Activated CD8-positive, alpha-beta memory T cell treated with anti-CD3 and anti-CD28 coated beads, Interleukin-2, amount 50 U/mL, for 24 hours (primary cell): ENCODE results near the gene GDF15.

Source experiments
- DNase-seq: peaks from one replicate; pipeline ENCODE4 v3.0.0-alpha.2; 2020; ENCODE audit errors: extremely low read depth

The GDF15 gene

DNA sequence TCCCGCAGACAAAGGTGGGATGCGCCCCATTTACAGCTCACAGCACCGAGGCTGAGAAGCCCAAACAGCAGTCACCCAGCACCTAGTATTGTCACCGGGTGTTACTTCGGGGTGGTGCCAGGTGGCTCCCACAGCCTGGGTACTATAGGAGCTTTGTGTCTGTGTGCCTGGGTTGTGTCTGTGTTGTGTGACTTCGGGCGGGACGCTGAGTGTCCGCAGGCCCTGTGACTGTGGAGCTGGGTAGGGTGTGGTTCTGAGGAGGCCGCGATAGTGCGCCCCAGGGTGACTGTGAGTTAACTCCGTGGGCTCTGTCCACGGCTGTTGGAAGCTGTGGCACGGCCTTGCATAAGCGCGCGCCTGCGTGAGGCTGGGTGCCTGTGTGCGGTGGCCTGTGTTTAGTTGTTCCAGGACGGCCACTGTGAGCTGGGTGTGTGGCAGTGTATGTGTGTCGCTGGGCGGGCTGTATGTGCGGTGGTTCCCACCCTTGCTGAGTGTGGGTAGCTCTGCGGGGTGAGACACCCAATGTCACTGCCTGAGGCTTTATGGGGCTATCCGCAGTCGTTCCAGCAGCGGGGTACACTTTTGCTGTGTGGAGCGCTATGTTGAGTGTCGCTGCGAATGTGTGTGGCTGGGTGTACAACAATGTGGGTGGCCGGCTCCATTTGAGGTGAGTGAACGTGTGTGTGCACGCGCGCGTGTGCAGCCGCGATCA is 32.7 kb downstream of the GDF15 start:
- DNase-seq, result no peak

DNA sequence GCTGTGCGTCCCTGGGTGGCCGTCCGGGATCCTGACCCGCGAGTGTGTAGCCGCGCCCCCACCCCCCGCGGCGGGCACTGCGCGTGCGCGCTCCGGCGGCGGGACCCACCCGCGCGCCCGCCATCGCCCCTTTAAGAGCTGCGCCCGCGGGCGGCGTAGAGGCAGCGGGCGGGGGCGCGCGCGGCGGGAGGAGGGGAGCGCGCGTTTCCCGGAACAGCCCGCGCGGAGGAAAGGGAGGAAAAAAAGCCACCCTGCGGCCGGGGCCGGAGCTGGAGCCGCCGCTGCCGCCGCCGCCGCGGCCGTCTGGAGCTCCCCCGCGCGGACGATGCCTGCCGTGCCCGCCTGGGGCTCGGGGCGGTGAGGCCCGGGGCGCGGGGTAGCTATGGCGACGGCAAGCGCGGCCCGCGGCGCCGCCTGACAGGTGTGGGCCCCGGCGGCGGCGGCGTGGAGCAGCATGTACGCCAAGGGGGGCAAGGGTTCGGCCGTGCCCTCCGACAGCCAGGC is 33.3 kb downstream of the GDF15 start, which contains the start of gene SSBP4:
SSBP4 (plus strand) TSS at position 204 of the 504 bp plus-strand sequence; CDS start at position 455, 251 bp downstream.
- DNase-seq, result no peak

GRCh38 chr19:18419699-18420460 is 33.9 kb downstream of the GDF15 start:
- no peak for DNase-seq

- no peak for DNase-seq
Measured at GRCh38 chr19:18420930-18421329, 35.0 kb downstream of the GDF15 start.

DNA sequence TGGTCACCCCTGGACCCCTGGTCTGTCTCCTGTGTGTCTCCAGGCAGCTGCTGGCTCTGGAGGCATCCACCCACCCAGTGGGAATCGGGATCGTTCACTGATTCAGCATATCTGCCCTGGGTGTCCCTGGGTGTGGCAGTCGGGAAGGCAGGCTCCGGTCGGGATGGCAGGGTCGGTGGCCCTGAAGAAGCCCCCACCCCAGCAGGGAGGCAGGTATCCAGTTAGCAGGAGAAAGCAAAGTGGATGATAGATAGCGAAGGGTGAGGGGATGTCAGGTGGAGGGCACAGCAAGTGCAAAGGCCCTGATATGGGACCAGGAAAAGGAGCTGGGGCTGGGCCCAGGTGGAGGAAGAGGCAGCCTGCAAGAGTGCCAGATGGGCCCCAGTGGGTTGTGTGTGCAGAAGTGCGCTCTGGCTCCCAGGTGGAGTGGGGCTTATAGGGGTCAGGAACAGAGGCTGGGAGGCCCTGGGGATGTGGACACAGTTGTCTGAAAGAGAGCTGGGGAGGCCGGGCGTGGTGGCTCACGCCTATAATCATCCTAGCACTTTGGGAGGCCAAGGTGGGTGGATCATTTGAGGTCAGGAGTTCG is 35.5 kb downstream of the GDF15 start:
- DNase-seq, result no peak

DNA sequence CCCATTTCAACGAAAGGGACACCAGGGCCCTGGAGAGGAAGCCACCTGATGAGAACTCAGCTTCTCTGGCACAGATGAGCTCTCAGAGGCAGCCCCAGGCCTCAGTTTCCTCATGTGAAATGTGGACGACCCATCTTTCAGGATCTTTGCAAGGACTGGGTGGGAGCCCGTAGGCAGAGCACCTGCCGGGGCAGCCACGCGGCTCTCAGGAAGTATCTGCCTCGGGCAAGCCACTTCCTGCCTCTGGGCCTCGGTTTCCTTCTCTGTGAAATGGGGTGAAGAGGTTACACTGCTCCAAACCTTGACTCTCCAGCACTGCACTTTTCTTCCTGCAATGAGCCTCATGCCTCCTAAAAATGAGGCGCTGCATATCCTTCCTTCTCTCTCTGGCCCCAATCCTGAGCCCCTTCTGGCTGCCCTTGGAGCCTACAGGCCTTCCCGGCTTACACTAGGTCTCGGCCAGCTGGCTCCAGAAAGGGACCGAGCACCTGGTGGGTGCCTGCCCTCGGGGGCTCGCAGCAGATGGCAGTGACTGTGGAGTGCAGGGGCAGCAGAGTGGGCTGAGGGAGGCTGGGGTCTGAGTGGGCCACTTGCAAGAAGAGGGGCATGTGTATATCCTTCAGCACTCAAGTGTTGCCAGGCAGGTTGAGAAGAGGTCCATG is 36.7 kb downstream of the GDF15 start:
- DNase-seq, result no peak

GRCh38 chr19:18423258-18424020 is 37.5 kb downstream of the GDF15 start:
- DNase-seq, result no peak

DNA sequence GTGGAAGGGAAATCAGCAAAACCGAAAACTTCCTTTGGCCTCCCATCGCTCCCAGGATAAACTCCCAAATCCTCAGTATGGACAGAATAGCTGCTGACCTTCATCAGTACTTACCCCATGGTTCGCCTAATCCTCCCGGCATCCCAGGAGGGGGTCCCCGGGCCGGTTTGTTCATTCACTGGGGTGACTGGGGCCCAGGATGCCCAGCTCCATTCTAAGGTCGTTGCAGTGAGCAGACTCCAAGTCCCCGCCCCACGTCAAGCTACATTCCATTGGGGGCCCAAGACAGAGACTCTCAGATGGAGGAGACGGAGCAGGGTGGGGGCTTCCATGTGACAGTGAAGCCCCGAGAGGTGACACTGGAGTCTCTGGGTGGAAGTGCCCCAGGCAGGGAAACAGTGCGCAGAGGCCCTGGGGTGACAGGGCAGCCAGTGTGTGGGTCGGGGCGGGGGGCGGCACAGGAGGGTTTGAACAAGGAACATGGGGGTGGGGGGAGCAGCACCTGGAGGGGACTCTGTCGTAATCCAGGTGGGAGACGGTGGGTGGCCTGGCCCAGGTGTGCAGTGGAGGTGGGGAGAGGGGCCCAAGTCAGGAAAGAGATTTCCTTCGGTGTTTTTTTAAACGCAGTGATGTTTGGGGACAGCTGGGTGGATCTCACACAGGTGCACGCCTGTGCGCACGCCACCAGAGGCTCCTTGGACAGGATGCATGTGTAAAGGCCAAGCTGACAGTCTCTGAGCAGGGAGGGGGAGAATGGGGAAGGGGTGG is 38.3 kb downstream of the GDF15 start:
- no peak for DNase-seq

- no peak for DNase-seq
Measured at GRCh38 chr19:18424890-18425514, 39.0 kb downstream of the GDF15 start.

DNA sequence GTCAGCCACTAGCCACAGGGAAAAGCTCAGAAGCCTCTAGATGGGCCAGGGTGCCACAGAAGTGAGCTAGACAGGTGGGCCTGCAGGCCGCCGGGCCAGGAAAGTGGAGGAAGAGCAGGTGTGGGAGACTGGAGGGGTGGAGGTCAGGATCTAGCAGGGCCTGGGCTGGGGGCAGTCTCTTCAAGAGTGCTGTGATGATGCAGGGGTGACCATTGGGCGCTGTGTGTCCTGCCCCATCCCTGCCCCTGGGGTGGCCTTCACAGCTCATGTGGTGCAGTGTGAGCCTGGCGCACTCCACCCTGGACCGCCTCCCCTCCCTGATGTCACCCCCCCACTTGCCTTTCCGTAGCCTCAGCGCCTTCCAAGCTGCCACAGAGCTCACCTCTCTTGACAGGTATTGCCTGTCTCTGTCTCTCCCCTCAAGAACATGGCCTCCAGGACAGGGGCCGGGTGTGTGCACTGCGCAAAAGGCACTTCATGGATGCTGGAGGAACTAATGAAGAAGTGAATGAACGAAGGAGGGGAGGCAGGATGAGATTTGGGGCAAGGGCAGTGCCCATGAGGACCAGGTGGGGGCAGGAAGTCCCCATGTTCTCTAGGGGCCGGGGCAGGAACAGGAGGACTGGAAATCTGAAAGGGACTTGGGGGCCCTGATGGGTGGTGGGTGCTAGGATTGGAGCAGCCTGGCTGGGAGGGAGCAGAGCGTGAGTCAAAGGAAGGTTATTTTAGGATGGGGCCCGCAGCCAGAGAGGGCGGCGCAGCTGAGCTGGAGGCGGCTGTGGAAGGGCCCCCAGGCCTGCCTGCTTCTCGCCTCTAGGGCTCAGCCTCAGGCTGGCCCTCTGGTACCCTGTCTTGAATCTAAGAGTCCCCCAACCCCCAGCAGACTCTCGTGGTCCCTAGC is 39.8 kb downstream of the GDF15 start:
- DNase-seq, result no peak

DNA sequence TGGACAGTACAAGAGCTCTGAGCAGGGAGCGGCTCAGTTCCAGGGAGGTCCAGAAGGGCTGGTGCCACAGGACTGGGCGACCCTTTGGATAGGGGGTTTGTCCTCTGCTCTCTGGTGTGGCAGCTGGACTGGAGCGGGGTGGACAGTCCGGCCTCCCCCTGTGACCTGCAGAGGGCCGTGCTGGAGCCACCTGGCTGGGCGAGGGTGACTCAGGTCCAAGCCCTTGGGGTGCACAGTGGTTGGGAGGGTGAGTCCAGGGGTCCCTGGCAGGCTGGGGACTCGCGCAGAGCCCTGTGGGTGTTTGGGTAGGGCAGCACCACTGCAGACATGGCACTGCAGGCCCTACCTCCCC is 40.4 kb downstream of the GDF15 start:
- DNase-seq, result no peak

- no peak for DNase-seq
Measured at GRCh38 chr19:18427080-18427742, 41.3 kb downstream of the GDF15 start.

DNA sequence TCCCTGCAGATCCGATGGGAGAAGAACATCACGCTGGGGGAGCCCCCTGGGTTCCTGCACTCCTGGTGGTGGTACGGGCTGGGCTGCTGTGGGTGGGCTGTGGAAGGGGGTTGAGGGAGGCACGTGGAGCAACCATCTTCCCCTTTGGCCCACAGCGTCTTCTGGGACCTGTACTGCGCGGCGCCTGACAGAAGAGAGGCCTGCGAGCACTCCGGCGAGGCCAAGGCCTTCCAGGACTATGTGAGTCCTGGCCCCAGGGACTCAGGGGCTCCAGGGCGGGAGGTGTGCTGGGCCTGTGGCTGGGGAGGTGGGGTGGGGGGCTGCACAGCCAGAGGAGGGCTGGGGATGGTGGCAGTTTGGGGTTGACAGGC is 41.8 kb downstream of the GDF15 start:
- no peak for DNase-seq

- no peak for DNase-seq
Measured at GRCh38 chr19:18428173-18428786, 42.3 kb downstream of the GDF15 start.

- DNase-seq, result peak; percentile 61
Measured at GRCh38 chr19:18428787-18429674, 43.1 kb downstream of the GDF15 start.

DNA sequence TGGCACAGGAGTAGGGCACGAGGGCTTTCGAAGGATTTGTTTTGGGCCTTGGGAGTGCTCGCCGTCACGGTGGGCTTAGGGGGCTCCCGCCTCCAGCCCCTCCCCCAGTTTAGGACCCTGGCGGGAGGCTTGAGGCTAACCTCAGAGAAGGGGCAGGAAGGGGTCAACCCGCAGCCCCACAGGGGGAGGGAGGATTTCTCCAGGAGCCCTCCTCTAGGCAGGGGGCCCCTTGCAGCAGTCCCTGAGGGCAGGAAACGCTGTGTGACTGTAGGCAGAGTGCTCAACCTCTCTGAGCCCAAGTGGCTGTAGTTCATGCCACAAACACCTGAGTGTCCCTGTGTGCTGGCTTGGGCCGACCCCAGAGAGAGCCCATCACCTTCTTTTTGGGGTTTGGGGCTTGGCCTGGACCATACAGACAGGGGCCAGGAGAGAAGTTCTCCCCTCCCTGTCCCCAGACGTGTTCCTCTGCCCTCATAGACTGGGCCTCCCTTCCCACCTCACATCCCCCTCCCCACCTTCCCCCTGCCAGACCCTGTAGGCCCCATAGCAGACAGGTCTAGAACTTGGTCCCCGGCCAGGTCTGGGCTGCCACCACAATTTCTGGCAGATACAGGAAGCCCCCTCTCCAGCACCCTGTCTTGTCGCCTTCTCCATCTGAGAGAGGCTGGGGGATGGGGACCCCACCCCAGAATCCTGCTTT is 43.9 kb downstream of the GDF15 start:
- DNase-seq, result no peak
